Fibroblast of peridontal ligament (primary cell): ENCODE results near the gene MYORG.

Experiments used
- DNase-seq: peaks from one replicate; pipeline ENCODE4 v3.0.0-alpha.2; 2010; ENCODE audit errors: extremely low read depth

MYORG gene

DNA sequence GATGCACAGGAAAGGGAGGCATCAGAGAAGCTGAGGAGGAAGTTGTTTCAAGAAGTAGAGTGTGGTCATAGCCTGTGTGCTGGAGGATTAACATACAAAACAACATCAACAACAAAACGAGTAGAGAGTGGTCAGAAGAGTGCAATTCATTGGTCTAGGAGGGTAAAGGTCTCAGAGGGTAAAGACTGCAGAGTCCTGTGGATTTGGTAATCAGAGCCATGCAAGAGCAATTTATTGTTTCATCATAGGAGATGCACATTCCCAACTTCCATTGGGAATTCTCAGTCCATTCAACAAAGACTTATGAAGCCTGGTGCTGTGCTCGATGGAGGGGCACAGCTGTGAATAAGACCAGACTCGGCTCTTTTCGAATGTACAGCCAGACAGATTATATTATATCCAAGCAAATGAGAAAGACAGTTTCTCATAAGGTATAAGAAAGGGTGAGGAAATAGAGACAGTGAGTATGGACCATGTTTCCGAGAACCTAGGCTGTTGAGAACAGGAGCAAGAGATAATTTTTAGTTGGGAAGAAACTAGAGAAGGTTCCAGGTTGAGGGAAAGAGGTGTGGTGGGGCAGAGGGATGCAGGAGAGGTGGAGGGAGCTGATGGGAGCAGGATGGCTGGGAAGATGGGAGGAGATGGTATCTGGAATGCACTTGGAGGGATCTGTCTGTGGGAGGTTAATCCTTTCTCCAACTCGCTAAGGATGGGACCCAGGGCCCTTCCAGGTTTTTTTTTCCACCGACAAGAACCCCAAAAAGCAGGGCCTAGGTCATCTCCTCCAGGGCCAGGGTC lies 7.9 kb upstream of the MYORG start:
- DNase-seq, result peak; percentile 59

DNA sequence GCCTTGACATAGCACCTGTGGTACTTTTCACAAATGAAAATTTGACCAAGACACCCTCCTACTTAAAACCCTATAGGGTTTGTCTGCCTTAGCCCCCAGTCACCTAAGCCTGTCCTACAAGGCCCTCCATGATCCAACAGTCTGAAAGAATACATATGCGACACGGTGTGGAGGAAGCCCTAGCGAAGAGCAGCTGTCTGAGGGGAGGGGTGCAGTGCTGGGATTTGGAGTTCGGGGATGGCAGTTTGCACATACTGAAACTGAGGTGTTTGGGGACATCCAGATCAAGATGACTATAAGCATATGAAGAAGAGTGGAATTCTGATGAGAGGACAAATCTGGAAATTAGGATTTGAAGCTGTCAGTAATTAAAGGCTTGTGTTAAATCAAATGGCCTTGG lies 7.2 kb upstream of the MYORG start:
- no peak for DNase-seq

DNA sequence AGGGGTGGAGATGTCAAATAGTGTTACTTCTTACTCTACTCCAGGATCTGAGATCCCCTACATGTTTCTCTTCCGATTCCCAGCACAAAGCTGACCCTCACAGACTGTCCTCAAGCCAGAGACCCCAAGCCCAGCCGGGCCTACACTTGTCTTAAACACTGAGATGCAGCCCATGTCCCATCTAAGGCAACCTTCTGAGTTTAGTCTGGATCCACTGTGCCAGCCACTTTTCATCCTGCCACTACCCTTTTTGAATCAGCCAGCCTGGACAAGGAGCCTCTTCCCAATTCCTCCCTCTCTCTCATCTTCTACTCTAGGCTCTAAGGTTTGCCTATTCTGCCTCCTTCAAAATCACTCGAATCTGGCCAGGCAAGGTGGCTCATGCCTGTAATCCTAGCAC lies 6.2 kb upstream of the MYORG start:
- no peak for DNase-seq

DNA sequence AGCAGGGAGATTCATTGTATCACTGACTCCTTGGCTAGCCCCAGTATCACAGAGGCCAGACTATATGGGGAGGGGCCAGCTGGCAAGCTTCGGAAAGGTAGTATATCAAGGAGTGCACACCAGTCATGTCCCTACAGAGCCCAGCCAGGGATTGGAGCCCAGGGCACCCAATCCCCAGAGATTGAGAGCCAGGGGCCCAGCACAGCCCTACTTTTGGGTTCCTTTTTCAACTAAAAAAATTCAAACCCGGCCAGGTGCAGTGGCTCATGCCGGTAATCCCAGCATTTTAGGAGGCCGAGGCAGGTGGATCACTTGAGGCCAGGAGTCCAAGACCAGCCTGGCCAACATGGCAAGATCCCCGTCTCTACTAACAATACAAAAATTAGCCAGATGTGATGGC lies 5.4 kb upstream of the MYORG start:
- no peak for DNase-seq

DNA sequence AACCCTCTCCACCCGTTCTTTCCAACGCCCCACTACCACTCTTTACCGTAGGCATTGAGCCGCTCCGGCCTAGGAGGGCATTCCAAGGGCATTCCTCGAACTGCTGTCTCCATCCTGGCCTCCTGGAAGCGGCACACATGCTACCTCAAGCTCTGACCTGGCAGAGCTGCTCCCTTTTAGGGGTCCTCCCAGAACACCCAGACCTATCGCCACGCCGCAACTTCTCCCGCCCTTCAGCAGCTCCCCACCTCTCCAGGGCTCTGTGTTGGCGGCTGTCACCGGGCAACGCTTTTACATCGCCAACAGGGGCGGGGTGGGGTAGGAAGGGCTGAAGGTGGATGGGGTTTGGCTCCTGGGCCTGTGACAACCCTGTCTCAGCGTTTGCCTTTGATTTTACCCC lies 4.6 kb upstream of the MYORG start:
- DNase-seq, result no peak

DNA sequence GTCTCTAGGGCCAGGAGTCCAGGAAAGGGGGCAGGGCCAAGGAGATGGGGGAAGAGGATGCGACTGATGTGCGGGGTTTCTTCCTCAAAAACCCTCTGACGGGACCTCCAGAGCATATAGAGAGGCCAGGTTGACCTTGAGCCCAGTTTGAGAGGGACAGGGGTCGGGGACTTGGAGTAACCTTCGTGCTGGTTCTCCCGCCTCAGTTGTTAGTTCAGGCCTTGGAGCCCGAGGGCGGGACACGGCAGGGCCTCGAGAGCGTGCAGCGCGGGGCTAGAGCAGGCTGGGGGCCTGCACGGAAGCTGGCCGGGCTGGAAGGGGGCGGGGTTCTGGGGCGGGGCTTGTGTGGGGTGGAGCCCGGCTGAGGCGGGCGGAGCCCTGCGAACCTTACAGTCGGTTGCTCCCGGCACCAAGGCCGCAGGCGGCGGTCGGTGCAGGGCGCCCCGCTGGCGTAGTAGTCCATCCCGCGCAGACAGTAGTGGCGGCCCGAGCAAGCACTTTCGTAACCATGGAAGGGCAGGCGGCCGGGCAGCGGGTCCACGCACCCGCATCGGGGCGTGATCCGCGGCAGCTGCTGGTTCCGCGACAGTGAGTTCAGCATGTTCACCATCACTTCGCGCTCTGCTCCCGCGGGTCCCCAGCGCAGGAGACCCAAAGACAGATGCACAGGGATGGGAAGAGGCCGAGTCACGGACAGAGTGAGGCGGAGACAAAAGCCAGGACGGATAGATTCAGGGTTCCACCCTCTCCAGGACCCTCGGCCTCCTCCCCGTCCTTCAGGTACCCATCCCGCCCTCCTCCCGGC lies 4.0 kb upstream of the MYORG start:
- peak; percentile 56 for DNase-seq

DNA sequence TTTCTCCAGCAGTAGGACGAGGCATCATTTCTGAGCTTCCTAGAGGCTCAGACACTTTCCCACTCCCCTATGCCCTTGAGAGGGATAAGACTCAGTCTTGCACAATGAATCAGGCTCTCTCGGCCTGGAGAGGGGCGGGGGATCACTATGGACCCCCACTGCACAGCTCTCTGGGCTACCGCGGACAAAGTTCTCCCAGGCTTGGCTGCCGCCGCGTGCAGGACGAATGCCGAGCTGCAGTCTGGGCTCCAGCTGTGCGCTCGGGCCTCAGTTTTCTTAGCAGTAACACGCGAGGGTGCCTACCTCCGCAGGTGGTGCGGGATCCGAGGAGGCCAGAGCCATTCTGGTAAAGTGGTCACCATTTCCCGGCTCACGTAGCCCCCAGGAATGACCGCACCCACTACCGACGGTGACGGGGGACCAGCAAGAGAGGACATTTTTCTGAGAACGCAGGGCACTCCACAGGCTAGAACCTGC lies 3.4 kb upstream of the MYORG start:
- DNase-seq, result no peak

DNA sequence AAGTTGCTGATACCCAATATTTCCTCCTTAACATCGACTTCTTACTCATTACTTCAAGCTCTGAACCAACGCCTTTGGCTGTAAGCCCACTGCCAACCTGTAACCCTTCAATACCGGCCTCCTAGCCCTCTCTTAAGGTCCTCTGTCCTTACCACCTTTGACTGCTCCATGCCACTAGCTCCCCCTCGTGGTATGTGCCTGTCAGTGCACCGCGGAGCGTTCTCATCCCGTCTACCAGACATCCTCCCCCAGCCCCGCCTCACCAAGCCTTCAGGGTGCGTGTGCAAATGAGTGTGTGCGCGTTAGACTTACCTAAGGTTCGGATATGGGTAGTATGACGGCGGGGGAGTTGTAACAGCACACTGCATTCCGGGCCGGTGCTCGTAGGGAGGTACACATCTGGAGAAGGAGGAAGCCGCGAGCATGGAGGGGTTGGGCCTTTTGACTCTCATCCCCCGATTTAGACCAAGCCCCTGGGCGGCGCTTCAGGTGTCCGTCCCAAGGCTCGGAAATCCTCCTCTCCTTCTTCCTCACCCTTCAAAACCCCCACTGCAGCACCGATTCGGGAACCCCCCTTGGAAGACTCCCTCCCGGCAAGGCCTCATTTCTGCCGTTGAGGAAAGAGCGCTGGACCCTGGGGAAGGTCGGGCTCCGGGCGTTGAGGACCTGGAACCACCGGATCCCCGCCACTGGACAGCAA lies 2.8 kb upstream of the MYORG start:
- peak; percentile 79 for DNase-seq

DNA sequence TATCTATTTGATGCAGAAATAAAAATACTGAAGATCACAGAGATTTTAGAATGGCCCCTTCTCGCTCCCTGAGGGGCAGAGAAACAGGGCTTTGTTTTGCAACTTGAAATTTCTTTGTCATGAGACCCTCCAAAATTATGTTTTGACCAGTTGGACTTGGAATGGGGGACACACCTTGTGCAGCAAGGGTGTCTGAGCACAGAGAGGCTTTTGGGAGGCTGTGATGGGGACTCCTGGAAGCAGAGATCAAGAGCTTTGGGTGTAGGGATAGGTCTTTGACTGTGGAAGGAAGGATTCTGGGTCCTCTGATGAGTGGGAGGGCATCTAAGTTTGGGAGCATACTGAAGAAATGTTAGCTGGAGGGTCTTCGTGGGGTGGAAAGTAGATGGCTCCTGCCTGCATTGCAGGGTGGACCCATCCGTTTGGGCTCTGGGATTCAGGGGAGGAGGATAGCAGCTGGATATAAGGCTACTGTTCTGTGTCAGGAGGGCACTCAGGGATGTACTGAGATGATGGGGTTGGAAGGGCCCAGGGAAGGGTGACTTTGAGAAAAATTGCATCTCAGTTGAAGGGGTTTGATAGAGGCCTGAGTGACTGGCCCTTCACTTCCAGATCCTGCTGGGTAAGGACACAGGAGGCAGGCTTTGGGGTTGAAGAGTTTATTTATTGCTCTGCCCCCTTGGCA lies 1.8 kb upstream of the MYORG start:
- DNase-seq, result no peak

DNA sequence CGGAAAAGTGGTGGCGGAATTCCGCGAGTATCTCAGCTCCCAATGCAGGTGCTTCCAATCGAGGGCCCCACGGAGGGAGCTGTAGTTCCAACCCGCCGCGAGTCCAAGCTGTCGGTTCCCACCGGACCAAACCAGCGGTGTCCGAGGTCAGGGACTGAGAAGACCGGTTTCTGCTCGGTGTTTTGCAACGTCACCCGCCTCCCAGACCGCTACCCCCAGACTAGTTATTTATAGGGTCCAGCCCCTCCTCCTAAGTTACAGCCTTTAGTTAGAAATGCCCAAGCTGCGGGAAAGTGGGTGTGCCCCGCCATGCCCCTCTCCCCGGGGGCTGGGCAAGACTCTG lies 677 bp upstream of the MYORG start:
- DNase-seq, result peak; percentile 4

DNA sequence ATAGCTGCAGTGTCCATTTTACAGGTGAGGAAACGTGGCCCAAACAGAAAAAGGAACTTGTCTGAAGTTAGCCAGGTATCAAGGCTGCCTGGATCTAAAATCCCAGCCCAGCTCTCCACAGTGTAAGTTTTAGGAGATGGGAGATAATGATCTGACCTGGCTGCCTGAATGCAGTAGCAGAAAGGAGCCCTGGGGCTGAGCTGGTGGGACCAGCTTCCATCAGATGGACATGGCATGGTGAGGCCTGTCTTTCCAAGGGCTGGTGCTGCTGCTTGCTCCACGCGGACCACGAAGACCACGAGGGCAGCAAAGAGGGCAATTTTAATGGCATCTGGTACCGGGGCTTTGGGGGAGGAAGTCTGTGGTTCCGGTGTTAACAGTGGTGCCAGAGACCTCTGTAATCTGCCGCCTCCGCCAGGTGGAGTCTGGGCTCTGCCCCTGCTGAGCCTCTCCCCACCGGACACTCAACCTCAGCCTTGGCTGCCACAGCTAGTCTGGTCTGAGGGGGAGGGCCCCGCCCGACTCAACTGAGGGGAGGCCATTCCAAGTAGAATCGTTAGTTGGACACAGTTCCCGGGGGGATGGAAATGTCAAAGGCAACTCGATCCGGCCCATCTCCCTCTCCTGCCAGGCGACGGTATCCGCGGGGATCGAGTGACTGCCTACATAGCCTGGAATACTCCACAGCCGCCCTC lies 650 bp downstream of the MYORG start:
- no peak for DNase-seq

DNA sequence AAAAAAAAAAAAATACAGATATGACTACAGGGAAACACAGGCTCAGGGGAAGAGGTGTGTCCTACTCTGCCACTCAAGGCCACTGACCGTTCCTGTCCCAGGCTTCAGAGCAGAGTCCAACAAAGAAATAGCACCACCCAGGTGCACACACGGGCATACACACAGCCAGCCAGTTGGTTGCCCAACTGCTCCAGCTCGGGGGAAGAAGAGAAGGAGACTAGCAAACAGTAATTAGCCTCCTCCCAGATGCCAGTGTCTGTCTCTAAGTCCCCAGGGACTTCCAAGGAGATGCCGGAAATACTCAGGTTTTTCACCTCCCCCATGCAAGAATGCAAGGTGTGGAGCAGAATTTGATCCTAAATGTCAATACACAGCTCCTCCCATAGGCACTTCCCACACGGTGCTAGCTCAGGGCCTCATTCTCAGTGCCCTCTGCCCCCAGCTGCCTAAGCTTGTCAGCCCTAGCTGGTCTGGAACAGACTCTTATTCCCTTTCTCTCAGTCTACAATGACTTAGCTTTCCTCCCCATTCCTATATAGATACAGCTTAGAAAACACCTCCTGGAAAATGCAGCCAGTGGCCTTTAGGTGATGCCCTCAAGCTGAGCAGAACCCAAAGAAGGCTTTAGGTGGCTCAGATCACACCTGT lies 1.7 kb downstream of the MYORG start:
- no peak for DNase-seq

DNA sequence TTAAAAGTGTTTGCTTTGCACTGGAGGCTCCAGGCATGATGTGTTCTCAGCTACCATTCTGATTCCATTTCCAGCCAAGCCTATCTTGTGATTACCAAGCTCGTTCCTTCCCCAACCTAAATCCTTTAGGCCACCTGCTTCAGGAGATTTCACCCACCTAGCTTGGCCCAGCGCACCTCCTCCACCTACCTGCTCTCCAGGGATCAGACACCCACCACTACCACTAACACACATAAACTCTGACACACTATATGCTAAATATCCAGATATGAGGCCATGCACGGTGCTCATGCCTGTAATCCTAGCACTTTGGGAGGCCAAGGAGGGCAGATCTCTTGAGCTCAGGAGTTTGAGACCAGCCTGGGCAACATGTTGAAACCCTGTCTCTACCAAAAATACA lies 2.4 kb downstream of the MYORG start:
- DNase-seq, result no peak

DNA sequence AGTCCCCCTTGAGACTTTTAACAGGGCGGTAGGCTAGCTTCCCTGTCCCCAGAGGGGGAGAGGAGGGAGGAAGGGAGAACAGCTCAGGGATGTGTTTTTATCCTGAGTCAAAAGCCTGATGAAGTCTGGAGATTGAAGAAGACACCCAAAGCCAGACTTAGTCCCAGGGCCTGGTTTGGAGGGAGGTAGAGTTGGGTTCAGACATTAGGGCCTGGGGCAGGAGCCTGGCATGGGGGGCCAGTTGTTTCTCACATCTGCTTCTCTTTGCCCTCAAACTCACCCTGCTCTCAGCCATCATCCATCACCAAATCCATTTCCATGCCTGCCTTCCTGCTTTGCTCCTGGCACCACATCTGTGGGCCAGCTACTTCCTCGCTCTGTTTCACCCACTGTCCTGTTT lies 2.9 kb downstream of the MYORG start:
- DNase-seq, result no peak

DNA sequence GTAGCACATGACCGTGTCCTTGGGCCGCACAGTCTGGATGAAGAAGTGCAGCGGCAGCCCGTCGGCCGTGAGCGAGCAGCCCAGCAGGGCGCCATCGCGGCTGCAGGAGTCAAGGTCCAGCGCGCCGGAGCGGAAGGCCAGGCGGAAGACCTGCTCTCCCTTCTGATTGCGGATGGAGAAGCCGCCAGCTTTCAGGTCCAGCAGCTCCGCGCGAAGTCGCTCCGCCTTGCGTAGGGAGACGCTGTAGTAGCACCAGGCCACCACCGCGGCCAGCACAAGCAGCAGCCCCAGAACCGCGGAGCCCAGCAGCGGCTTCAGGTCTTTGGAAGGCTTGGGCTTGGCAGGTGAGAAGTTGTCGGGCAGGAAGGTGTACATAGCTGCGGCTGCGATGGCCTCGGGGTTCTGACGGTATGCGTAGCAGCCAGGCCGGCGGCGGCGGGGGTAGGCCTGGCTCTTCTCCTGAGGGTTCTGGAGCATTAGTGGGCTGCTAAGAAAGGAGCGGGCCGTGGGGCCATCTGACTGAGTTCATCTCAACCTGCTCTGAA lies 4.2 kb downstream of the MYORG start:
- DNase-seq, result no peak

DNA sequence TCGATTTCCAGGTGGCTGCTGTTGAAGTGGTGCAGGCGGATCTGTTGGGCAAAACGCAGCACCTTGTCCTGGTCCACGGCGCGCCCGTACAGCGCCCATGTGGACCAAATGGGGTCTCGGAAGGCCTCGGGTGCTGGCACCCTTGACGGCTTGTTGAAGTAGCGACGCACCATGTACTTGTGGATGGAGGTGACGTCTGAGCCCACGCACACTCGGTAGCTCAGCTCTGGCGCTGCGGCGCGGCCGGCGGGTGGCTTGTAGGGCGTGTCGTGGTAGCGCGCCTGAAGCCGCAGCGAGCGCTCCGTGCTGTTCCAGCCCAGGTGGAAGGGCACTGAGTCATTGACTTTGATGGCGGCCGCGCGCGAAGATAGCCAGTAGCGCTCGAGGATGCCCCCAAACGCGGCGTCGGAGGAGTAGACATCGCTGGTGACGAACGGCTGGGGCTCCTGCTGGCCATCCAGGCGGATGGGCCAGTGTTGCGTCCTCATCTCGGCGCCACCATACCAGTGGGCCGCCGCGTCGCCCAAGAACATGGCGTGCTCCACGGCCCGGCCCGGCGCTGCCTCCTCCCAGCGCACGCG lies 4.7 kb downstream of the MYORG start:
- no peak for DNase-seq

DNA sequence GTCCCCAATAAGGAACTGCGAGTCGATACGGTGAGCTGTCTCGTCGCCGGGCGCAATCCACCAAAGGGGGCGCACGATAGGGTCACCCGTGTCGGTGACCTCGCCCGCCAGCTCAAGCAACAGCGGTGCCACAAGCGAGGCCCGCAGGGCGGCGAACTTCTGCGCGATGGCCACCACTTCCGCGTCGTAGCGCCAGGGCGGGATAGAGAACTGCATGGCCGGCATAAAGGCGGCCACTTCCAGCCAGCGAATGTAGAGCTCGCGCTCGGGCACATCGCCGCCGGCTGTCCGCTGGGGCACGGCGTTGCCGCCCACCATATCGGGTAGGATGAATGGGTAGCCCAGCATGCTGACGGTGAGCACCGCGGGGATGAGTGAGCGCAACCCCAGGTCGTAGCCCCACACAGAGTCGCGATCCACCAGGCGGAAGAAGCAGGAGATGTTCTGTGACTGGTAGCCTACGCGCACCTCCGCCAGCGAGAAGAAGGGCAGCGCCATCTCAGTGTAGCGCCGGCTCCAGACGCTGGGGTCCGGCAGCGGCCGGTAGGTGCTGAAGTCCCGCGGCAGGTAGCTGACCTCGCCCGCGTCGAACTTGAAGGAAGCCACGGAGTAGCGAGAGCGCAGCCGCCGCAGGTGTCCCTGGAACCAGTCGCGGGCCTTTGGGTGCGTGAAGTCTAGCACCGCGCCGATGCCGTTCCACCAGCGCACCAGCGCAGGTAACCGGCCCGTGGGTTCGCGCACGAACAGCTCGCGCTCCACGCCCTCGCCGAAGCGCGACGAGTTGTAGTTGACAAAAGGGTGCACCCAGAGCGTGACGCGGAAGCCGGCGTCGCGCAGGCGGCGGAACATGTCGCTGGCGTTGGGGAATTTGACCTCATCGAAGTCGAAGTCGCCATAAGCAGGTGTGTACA lies 5.5 kb downstream of the MYORG start:
- DNase-seq, result no peak

DNA sequence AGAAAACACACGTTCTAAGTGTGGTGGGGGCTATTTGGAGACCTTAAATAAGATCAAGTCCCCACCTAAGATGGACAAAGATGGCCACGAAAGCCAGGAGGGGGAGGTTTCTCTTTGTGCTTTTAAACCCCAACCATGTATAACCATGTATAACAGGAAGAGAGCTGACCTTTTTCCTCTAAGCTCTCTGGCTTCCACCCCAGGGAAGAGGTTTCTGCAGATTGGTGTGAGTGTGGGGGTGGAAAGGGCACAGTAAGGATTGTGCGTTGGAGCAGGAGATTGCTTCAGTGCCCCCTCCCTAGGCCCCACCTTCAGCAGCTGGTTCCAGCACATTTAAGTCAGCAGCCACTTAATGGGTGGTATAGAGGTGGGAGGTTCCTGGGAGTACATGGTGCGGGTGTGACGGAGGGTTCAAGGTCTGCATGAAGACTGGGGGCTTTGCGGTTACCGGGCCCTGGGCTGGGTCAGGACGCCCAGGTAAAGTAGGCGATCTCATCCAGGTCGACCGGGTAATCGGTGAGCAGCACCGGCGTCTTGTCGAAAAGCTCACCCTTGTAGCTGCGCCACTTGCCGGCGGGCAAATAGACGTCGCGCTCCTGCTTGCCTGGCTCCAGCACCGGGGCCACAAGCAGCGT lies 6.2 kb downstream of the MYORG start:
- DNase-seq, result no peak

DNA sequence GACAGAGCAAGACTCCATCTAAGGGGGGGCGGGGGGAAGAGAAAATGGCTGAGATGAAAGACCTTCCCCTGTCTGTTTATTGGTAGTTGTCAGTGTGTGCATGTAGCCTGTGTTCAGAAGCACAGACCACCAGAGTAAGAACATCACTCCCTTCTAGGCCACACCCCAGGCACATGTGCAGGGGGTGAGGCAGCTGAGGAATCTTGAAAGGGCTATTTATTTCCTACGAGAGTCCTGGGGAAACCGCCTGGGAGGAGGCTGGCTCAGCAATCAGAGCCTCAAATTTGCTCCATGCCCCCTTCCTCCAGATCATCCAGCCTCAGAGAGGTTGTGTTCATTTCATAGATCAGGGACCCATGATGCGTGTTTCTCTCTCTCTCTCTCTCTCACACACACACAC lies 7.1 kb downstream of the MYORG start:
- DNase-seq, result no peak
